BJ (cell line): ENCODE measurements around the gene DMRT2. TPM values are rescaled to one million over a fixed set of nuclear protein-coding genes. Genes with fewer than 3 reads are reported as not detected.

ENCODE experiments used
- CTCF ChIA-PET: fragments of 350-600 bp; formaldehyde crosslinking; extraction: SDS; loops from one replicate; lab custom pipeline; 2021; ENCODE audit warnings: antibody characterized with exemption, inconsistent platforms; lab: Yijun Ruan, JAX
- POLR2A ChIA-PET: fragments of 300-600 bp; sonication (Branson Sonifier 250); formaldehyde crosslinking; extraction: SDS; loops from one replicate; lab custom pipeline; 2021; ENCODE audit warnings: antibody characterized with exemption; lab: Charles Lee
- DNase-seq: peaks from one replicate; pipeline ENCODE4 v3.0.0-alpha.2; 2011; ENCODE audit warnings: low read depth
- H3K27me3 ChIP-seq: 2 replicates; pipeline ENCODE4 v1.6.0; 2011; ENCODE audit warnings: low read length; ENCODE audit not compliant: control insufficient read depth, insufficient read depth
- H3K36me3 ChIP-seq: 2 replicates; pipeline ENCODE4 v1.5.1; 2011; ENCODE audit warnings: low read length; ENCODE audit not compliant: control insufficient read depth, insufficient read depth
- H3K4me3 ChIP-seq: 2 replicates; pipeline ENCODE4 v1.5.1; 2011; ENCODE audit warnings: low read depth, mild to moderate bottlenecking, control low read depth, low read length
- CTCF ChIP-seq: IDR thresholded peaks from 2 replicates; pipeline ENCODE4 v1.5.1; 2011; ENCODE audit warnings: low read depth, mild to moderate bottlenecking, control low read depth, inconsistent platforms, low read length, moderate library complexity; ENCODE audit not compliant: insufficient read depth
- polyA plus RNA-seq: library from polyadenylated mRNA; depleted of rRNA; stranded (reverse); fragments of >200 nt; gene quantifications from 2 replicates; pipeline ENCODE4 v1.2.3, GENCODE V29; 2011

The DMRT2 gene
- polyA plus RNA-seq, 1 experiment: not detected

GRCh38 chr9:1055166-1055565, 5.0 kb downstream of the DMRT2 start:
- CTCF ChIA-PET: interaction anchor here (0.6 kb wide), 1 partner anchor 859 kb away, joined by 3 read pairs; no protein-coding TSS in a partner anchor
- no peak for DNase-seq
- no peak for TF ChIP-seq CTCF

GRCh38 chr9:1057910-1058309, 7.8 kb downstream of the DMRT2 start:
- CTCF ChIA-PET: no interaction called here
- Histone ChIP-seq H3K4me3 (no peak overlapping the region), H3K27me3 (no peaks in the 10 kb centered on the region), H3K36me3 (no peaks in the 10 kb centered on the region)
- POLR2A ChIA-PET: no interaction called here
- no peak for DNase-seq
- TF ChIP-seq CTCF: no peak

More at GRCh38 chr9:1055166-1055565, 5.0 kb downstream of the DMRT2 start:
- Histone ChIP-seq H3K4me3 (no peak overlapping the region), H3K36me3 (no peaks in the 10 kb centered on the region), H3K27me3 (peaks cover 4% of the 10 kb centered on the region; the same call in 1 of the 2 replicates)
- POLR2A ChIA-PET: no interaction called here

GRCh38 chr9:1058826-1059487, 8.8 kb downstream of the DMRT2 start:
- no peak for TF ChIP-seq CTCF
- H3K36me3 ChIP-seq: no peaks in the 10 kb centered on the region
- no peak overlapping the region for H3K4me3 ChIP-seq
- POLR2A ChIA-PET: no interaction called here
- CTCF ChIA-PET: no interaction called here
- no peaks in the 10 kb centered on the region for H3K27me3 ChIP-seq
- no peak for DNase-seq

GRCh38 chr9:1065130-1065529, 15.0 kb downstream of the DMRT2 start:
- CTCF ChIA-PET: no interaction called here
- Histone ChIP-seq H3K4me3 (no peak overlapping the region), H3K36me3 (no peaks in the 10 kb centered on the region), H3K27me3 (no peaks in the 10 kb centered on the region)
- no peak for TF ChIP-seq CTCF
- no peak for DNase-seq
- POLR2A ChIA-PET: no interaction called here

GRCh38 chr9:1070692-1071091, 20.5 kb downstream of the DMRT2 start:
- H3K27me3 ChIP-seq: no peaks in the 10 kb centered on the region
- CTCF ChIA-PET: no interaction called here
- POLR2A ChIA-PET: no interaction called here
- no peak for TF ChIP-seq CTCF
- DNase-seq: no peak
- H3K4me3 ChIP-seq: no peak overlapping the region
- H3K36me3 ChIP-seq: no peaks in the 10 kb centered on the region
